K562 (cell line): Measurements from ENCODE around the gene RNF41. TPM values are rescaled to one million over a fixed set of nuclear protein-coding genes. Genes with fewer than 3 reads are reported as not detected.

Source experiments
- CREB1 ChIP-seq, 2 experiments: sonication (generic) in 1 of 2; formaldehyde crosslinking in 1 of 2; IDR thresholded peaks; 2 replicates each; pipeline versions ENCODE4 v1.6.1 to v1.8.0; 2012 to 2022; ENCODE audit warnings: inconsistent platforms in 1 of 2, mild to moderate bottlenecking in 1 of 2, missing genetic modification reagents in 1 of 2, moderate library complexity in 1 of 2
- CREM ChIP-seq: IDR thresholded peaks from 2 replicates; pipeline ENCODE4 v1.6.1; 2014; ENCODE audit warnings: antibody characterized with exemption, low read depth
- CTBP1 ChIP-seq: fragments of 450-650 bp; IDR thresholded peaks from 2 replicates; pipeline ENCODE4 v1.6.1; 2016; ENCODE audit warnings: borderline replicate concordance
- FOSL1 ChIP-seq: fragments of 200-800 bp; sonication (Bioruptor generic); conservative IDR thresholded peaks from 2 replicates; pipeline ENCODE4 v1.6.1; 2016; ENCODE audit warnings: missing genetic modification characterization, missing compliant biosample characterization
- ILF3 ChIP-seq: fragments of 450-650 bp; IDR thresholded peaks from 2 replicates; pipeline ENCODE4 v1.6.1; 2018; ENCODE audit warnings: antibody characterized with exemption, mild to moderate bottlenecking, moderate library complexity, borderline replicate concordance
- MYBL2 ChIP-seq, 2 experiments: fragments of 450-650 bp in 1 of 2; sonication (generic) in 1 of 2; formaldehyde crosslinking in 1 of 2; IDR thresholded peaks; 2 replicates each; pipeline versions ENCODE4 v1.6.1 to v1.8.1; 2017 to 2022; ENCODE audit warnings: borderline replicate concordance in 1 of 2, inconsistent platforms in 1 of 2, low read depth in 1 of 2, mild to moderate bottlenecking in 1 of 2, missing genetic modification reagents in 1 of 2, moderate library complexity in 1 of 2
- MYNN ChIP-seq, 2 experiments: sonication (generic); formaldehyde crosslinking in 1 of 2; IDR thresholded peaks; 2 replicates each; pipeline versions ENCODE4 v1.5.0 to v1.6.1; 2016 to 2020; ENCODE audit warnings: antibody characterized with exemption in 1 of 2, missing genetic modification reagents in 1 of 2
- NUFIP1 ChIP-seq: fragments of 450-650 bp; IDR thresholded peaks from 2 replicates; pipeline ENCODE4 v1.6.1; 2018; ENCODE audit not compliant: partially characterized antibody
- RBM34 ChIP-seq: fragments of 200-400 bp; formaldehyde crosslinking; IDR thresholded peaks from 2 replicates; pipeline ENCODE4 v1.6.1; 2018; ENCODE audit warnings: low read length, borderline replicate concordance; ENCODE audit not compliant: insufficient read depth
- SOX6 ChIP-seq: fragments of 450-650 bp; IDR thresholded peaks from 2 replicates; pipeline ENCODE4 v1.6.1; 2014; ENCODE audit warnings: mild to moderate bottlenecking
- ZNF121 ChIP-seq: sonication (generic); formaldehyde crosslinking; conservative IDR thresholded peaks from 2 replicates; pipeline ENCODE4 v1.8.0; 2022; ENCODE audit warnings: missing genetic modification reagents
- ZNF3 ChIP-seq: fragments of 250-450 bp; sonication (Bioruptor Pico); IDR thresholded peaks from 2 replicates; pipeline ENCODE4 v1.5.0; 2021; ENCODE audit warnings: mild to moderate bottlenecking, moderate library complexity
- ZNF589 ChIP-seq: fragments of 200-800 bp; sonication (Bioruptor generic); IDR thresholded peaks from 2 replicates; pipeline ENCODE4 v1.6.1; 2016; ENCODE audit warnings: low read depth, missing genetic modification characterization, missing compliant biosample characterization
- ZNF707 ChIP-seq: fragments of 250-450 bp; sonication (Bioruptor Pico); conservative IDR thresholded peaks from 2 replicates; pipeline ENCODE4 v1.8.0; 2022; ENCODE audit warnings: inconsistent platforms, mild to moderate bottlenecking, moderate library complexity
- polyA plus RNA-seq, 8 experiments: library from polyadenylated mRNA; depleted of rRNA in 4 of 8; stranded (reverse) in 5 of 8; unstranded in 3 of 8; fragments of >200 nt; fragmentation: Nextera tagmentation in 2 of 8; fragmentation: Illumina TruSeq in 1 of 8; extraction: Ambion mirVana in 2 of 8; extraction: Trizol in 1 of 8; gene quantifications; 2 replicates each; pipeline versions ENCODE4 v1.2.1 to v1.2.3, GENCODE V29; 2011 to 2014; ENCODE audit warnings: inconsistent platforms in 1 of 8, missing spikeins in 1 of 8
- total RNA-seq, 7 experiments: library from RNA; depleted of rRNA in 6 of 7; stranded (reverse); fragments of >200 nt in 6 of 7; fragmentation: Illumina TruSeq in 2 of 7; extraction: Trizol in 2 of 7; gene quantifications; 2 replicates each; pipeline versions ENCODE4 v1.2.1 to v1.2.3, GENCODE V29; 2011 to 2021; ENCODE audit warnings: low replicate concordance in 1 of 7
- TF ChIP-seq, protein P1 (sequence below): fragments of 250-450 bp; sonication (Bioruptor Pico); IDR thresholded peaks from 2 replicates; pipeline ENCODE4 v1.5.0; 2021; ENCODE audit warnings: mild to moderate bottlenecking, borderline replicate concordance
- TF ChIP-seq, protein P2 (sequence below): sonication (generic); formaldehyde crosslinking; IDR thresholded peaks from 2 replicates; pipeline ENCODE4 v1.8.1; 2023; ENCODE audit warnings: mild to moderate bottlenecking, missing genetic modification reagents
- TF ChIP-seq, protein P3 (sequence below): fragments of 250-450 bp; sonication (Bioruptor Pico); IDR thresholded peaks from 2 replicates; pipeline ENCODE4 v1.8.0; 2022; ENCODE audit warnings: moderate library complexity, mild to moderate bottlenecking, inconsistent platforms
- TF ChIP-seq, protein P4 (sequence below): sonication (generic); formaldehyde crosslinking; IDR thresholded peaks from 2 replicates; pipeline ENCODE4 v1.8.0; 2022; ENCODE audit warnings: mild to moderate bottlenecking, missing genetic modification reagents
- TF ChIP-seq, protein P5 (sequence below): fragments of 450-650 bp; formaldehyde crosslinking; IDR thresholded peaks from 2 replicates; pipeline ENCODE4 v1.4.0; 2020; ENCODE audit warnings: mild to moderate bottlenecking

The RNF41 gene
- total and polyA plus RNA-seq, 9 of the 15 experiments (the other 6 are each of a cell fraction or from before 2014, with no cell fraction given): 28.2 to 46.8 (median 33.8) TPM

DNA sequence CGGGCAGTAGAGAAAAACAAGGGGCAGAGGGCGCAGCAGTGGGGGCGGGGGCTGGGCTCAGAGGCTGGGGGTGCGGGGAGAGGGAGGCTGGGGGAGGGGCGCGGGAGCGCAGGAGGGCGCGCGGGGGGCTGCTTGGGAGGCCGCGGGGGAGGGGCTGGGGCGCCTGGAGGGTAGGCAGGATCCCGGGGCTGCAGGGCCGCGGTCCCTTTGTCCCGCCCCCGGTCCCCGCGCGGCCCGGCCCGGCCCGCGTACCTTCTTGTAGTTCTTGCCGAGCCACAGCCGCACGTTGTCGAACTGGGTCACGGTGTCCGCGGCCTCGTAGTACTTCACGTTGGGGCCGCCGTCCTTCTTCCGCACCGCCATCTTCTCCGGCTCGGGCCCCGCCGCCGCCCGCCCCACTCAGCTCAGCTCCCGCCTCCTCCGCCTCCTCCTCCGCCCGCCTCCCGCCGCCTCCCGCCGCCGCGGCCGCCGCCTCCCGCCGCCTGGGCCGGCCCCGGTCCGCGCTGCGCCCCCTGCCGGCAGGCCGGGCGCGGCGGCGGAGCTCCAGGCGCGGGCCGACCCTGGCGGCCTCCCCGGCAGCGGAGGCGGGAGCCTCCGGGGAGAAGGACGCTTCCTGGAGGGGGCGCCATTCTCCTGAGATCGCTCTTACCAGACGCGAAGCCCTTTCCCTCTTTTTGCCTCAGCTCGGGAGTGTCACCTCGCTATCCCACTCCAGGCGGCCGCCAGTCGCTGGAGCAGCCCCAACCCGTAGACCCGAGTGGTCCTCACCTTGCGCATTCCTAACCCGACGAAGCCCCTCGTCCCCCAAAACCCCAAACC, 32.4 kb downstream of the RNF41 start, which contains the start of gene SMARCC2 (continued):
- TF ChIP-seq, protein P1, sequence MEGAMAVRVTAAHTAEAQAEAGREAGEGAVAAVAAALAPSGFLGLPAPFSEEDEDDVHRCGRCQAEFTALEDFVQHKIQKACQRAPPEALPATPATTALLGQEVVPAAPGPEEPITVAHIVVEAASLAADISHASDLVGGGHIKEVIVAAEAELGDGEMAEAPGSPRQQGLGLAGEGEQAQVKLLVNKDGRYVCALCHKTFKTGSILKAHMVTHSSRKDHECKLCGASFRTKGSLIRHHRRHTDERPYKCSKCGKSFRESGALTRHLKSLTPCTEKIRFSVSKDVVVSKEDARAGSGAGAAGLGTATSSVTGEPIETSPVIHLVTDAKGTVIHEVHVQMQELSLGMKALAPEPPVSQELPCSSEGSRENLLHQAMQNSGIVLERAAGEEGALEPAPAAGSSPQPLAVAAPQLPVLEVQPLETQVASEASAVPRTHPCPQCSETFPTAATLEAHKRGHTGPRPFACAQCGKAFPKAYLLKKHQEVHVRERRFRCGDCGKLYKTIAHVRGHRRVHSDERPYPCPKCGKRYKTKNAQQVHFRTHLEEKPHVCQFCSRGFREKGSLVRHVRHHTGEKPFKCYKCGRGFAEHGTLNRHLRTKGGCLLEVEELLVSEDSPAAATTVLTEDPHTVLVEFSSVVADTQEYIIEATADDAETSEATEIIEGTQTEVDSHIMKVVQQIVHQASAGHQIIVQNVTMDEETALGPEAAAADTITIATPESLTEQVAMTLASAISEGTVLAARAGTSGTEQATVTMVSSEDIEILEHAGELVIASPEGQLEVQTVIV: no peak
- TF ChIP-seq ZNF121 (CRISPR knock-in tag): no peak
- no peak for TF ChIP-seq NUFIP1
- TF ChIP-seq, protein P2, sequence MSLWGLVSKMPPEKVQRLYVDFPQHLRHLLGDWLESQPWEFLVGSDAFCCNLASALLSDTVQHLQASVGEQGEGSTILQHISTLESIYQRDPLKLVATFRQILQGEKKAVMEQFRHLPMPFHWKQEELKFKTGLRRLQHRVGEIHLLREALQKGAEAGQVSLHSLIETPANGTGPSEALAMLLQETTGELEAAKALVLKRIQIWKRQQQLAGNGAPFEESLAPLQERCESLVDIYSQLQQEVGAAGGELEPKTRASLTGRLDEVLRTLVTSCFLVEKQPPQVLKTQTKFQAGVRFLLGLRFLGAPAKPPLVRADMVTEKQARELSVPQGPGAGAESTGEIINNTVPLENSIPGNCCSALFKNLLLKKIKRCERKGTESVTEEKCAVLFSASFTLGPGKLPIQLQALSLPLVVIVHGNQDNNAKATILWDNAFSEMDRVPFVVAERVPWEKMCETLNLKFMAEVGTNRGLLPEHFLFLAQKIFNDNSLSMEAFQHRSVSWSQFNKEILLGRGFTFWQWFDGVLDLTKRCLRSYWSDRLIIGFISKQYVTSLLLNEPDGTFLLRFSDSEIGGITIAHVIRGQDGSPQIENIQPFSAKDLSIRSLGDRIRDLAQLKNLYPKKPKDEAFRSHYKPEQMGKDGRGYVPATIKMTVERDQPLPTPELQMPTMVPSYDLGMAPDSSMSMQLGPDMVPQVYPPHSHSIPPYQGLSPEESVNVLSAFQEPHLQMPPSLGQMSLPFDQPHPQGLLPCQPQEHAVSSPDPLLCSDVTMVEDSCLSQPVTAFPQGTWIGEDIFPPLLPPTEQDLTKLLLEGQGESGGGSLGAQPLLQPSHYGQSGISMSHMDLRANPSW: no peak
- TF ChIP-seq, protein P3, sequence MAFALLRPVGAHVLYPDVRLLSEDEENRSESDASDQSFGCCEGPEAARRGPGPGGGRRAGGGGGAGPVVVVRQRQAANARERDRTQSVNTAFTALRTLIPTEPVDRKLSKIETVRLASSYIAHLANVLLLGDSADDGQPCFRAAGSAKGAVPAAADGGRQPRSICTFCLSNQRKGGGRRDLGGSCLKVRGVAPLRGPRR (CRISPR knock-in tag): no peak
- TF ChIP-seq CREB1 (IDR thresholded peaks at IDR 0.05): no peak
- no peak for TF ChIP-seq CREB1 (CRISPR knock-in tag; IDR thresholded peaks at IDR 0.05)
- TF ChIP-seq, protein P4, sequence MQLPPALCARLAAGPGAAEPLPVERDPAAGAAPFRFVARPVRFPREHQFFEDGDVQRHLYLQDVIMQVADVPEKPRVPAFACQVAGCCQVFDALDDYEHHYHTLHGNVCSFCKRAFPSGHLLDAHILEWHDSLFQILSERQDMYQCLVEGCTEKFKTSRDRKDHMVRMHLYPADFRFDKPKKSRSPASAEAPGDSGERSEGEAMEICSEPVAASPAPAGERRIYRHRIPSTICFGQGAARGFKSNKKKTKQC (CRISPR knock-in tag): no peak
- no peak for TF ChIP-seq MYBL2 (IDR thresholded peaks at IDR 0.05; ENCODE audit: low read depth)
- TF ChIP-seq MYBL2 (CRISPR knock-in tag; IDR thresholded peaks at IDR 0.05; ENCODE audit: borderline replicate concordance): no peak
- TF ChIP-seq, protein P5, sequence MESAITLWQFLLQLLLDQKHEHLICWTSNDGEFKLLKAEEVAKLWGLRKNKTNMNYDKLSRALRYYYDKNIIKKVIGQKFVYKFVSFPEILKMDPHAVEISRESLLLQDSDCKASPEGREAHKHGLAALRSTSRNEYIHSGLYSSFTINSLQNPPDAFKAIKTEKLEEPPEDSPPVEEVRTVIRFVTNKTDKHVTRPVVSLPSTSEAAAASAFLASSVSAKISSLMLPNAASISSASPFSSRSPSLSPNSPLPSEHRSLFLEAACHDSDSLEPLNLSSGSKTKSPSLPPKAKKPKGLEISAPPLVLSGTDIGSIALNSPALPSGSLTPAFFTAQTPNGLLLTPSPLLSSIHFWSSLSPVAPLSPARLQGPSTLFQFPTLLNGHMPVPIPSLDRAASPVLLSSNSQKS (CRISPR knock-in tag): no peak
- peak; percentile 54; the same call in 1 of the 2 replicates for TF ChIP-seq MYNN (IDR thresholded peaks at IDR 0.05)
- TF ChIP-seq MYNN (CRISPR knock-in tag; IDR thresholded peaks at IDR 0.05): no peak
- 0 out of 2 replicates have a peak, but pooled peaks have one; percentile 46 for TF ChIP-seq ZNF589 (CRISPR knock-in tag)
- peak; percentile 30; the same call in 1 of the 2 replicates for TF ChIP-seq FOSL1
- no peak for TF ChIP-seq CTBP1
- 0 out of 2 replicates have a peak, but pooled peaks have one; percentile 14 for TF ChIP-seq ILF3
- no peak for TF ChIP-seq ZNF707 (CRISPR knock-in tag)
- no peak for TF ChIP-seq RBM34
- peak; percentile 54; the same call in 1 of the 2 replicates for TF ChIP-seq CREM
- TF ChIP-seq ZNF3 (CRISPR knock-in tag): no peak
- no peak for TF ChIP-seq SOX6
